ENCODE results near the gene TEDC2. TPM values are rescaled to one million over a fixed set of nuclear protein-coding genes. Genes with fewer than 3 reads are reported as not detected.

Gene TEDC2
- total and polyA plus RNA-seq, 2 of the 8 experiments (the other 6 are each of a cell fraction or from before 2014, with no cell fraction given), result 54.6 to 55.6 TPM

DNA sequence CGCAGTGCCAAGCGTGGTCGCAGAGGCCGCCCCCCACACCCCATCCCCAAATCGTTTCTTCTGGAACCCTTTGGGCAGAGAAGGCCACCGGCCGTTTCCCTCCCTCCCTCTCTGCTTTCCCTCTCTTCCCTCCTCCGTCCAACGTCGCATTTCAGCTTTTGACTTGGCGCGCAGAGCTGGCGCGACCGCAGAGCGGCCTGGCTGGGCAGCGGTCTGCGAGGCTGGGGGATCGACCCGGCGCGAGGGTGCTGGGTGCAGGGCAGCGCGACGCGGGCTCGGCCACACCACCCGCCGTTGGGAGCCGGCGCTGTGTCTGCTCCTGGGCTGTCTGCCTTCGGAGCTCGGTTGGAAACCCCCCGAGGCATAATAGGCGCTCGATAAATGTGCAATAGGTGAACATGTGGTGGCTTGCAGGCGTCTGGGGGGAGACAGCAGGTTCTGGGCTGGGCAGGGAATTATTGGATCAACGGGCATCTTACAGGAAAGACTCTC is 8.4 kb downstream of the TEDC2 start (continued):
- TF ChIP-seq, protein P1, sequence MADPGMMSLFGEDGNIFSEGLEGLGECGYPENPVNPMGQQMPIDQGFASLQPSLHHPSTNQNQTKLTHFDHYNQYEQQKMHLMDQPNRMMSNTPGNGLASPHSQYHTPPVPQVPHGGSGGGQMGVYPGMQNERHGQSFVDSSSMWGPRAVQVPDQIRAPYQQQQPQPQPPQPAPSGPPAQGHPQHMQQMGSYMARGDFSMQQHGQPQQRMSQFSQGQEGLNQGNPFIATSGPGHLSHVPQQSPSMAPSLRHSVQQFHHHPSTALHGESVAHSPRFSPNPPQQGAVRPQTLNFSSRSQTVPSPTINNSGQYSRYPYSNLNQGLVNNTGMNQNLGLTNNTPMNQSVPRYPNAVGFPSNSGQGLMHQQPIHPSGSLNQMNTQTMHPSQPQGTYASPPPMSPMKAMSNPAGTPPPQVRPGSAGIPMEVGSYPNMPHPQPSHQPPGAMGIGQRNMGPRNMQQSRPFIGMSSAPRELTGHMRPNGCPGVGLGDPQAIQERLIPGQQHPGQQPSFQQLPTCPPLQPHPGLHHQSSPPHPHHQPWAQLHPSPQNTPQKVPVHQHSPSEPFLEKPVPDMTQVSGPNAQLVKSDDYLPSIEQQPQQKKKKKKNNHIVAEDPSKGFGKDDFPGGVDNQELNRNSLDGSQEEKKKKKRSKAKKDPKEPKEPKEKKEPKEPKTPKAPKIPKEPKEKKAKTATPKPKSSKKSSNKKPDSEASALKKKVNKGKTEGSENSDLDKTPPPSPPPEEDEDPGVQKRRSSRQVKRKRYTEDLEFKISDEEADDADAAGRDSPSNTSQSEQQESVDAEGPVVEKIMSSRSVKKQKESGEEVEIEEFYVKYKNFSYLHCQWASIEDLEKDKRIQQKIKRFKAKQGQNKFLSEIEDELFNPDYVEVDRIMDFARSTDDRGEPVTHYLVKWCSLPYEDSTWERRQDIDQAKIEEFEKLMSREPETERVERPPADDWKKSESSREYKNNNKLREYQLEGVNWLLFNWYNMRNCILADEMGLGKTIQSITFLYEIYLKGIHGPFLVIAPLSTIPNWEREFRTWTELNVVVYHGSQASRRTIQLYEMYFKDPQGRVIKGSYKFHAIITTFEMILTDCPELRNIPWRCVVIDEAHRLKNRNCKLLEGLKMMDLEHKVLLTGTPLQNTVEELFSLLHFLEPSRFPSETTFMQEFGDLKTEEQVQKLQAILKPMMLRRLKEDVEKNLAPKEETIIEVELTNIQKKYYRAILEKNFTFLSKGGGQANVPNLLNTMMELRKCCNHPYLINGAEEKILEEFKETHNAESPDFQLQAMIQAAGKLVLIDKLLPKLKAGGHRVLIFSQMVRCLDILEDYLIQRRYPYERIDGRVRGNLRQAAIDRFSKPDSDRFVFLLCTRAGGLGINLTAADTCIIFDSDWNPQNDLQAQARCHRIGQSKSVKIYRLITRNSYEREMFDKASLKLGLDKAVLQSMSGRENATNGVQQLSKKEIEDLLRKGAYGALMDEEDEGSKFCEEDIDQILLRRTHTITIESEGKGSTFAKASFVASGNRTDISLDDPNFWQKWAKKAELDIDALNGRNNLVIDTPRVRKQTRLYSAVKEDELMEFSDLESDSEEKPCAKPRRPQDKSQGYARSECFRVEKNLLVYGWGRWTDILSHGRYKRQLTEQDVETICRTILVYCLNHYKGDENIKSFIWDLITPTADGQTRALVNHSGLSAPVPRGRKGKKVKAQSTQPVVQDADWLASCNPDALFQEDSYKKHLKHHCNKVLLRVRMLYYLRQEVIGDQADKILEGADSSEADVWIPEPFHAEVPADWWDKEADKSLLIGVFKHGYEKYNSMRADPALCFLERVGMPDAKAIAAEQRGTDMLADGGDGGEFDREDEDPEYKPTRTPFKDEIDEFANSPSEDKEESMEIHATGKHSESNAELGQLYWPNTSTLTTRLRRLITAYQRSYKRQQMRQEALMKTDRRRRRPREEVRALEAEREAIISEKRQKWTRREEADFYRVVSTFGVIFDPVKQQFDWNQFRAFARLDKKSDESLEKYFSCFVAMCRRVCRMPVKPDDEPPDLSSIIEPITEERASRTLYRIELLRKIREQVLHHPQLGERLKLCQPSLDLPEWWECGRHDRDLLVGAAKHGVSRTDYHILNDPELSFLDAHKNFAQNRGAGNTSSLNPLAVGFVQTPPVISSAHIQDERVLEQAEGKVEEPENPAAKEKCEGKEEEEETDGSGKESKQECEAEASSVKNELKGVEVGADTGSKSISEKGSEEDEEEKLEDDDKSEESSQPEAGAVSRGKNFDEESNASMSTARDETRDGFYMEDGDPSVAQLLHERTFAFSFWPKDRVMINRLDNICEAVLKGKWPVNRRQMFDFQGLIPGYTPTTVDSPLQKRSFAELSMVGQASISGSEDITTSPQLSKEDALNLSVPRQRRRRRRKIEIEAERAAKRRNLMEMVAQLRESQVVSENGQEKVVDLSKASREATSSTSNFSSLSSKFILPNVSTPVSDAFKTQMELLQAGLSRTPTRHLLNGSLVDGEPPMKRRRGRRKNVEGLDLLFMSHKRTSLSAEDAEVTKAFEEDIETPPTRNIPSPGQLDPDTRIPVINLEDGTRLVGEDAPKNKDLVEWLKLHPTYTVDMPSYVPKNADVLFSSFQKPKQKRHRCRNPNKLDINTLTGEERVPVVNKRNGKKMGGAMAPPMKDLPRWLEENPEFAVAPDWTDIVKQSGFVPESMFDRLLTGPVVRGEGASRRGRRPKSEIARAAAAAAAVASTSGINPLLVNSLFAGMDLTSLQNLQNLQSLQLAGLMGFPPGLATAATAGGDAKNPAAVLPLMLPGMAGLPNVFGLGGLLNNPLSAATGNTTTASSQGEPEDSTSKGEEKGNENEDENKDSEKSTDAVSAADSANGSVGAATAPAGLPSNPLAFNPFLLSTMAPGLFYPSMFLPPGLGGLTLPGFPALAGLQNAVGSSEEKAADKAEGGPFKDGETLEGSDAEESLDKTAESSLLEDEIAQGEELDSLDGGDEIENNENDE (IDR thresholded peaks at IDR 0.05; ENCODE audit: insufficient replicate concordance, low read length), result no peak
- 0 out of 2 replicates have a peak, but pooled peaks have one; percentile 49 for TF ChIP-seq PHF8 (conservative IDR thresholded peaks at IDR 0.05; ENCODE audit: low read depth, low read length)
- TF ChIP-seq YY1 (IDR thresholded peaks at IDR 0.05; ENCODE audit: low read depth, low read length), result no peak
- peak; percentile 31 for TF ChIP-seq ASH2L (IDR thresholded peaks at IDR 0.05; ENCODE audit: low read length)
- TF ChIP-seq SRF (IDR thresholded peaks at IDR 0.05; ENCODE audit: low read depth, low read length), result no peak
- no peak for TF ChIP-seq POLR2AphosphoS5 (IDR thresholded peaks at IDR 0.05; ENCODE audit: low read depth, low read length)
- TF ChIP-seq TCF12 (IDR thresholded peaks at IDR 0.05; ENCODE audit: low read depth, low read length), result no peak
- 0 out of 2 replicates have a peak, but pooled peaks have one; percentile 5 for TF ChIP-seq TAF1 (IDR thresholded peaks at IDR 0.05; ENCODE audit: low read depth, low read length)
- TF ChIP-seq, protein P2, sequence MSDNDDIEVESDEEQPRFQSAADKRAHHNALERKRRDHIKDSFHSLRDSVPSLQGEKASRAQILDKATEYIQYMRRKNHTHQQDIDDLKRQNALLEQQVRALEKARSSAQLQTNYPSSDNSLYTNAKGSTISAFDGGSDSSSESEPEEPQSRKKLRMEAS (IDR thresholded peaks at IDR 0.05), result no peak
- no peak for TF ChIP-seq POLR2A (IDR thresholded peaks at IDR 0.05; ENCODE audit: control extremely low read depth in 1 of 2, low read depth in 2 of 2, low read length in 2 of 2)
- TF ChIP-seq SIN3A (conservative IDR thresholded peaks at IDR 0.05 in 1 of 2, IDR thresholded peaks at IDR 0.05 in 1 of 2; ENCODE audit: low read depth in 1 of 2, low read length in 2 of 2), result peak in 1 of 2 experiments; percentile 46; a peak in 1 of 4 replicates
